IMR-90 (cell line): ENCODE results near the gene IRF4. TPM values are rescaled to one million over a fixed set of nuclear protein-coding genes. Genes with fewer than 3 reads are reported as not detected.

Experiments used
- ATAC-seq: fragments of 200-7000 bp; cut with Tn5 transposase; 2 replicates; pipeline ENCODE4 v1.9.1; 2020; ENCODE audit warnings: low read depth, mild to moderate bottlenecking, moderate library complexity
- BruUV-seq: library from RNA; stranded (reverse); fragments of 400-500 nt; replicated peaks from 2 replicates; lab custom pipeline; 2021; lab: Mats Ljungman, UMichigan
- CTCF ChIA-PET: fragments of 300-600 bp; formaldehyde crosslinking; extraction: SDS; loops from one replicate; lab custom pipeline; 2021; ENCODE audit warnings: antibody characterized with exemption; lab: Yijun Ruan, JAX
- POLR2A ChIA-PET: fragments of 300-600 bp; sonication (Branson Sonifier 250); formaldehyde crosslinking; loops from one replicate; lab custom pipeline; 2022; ENCODE audit warnings: antibody characterized with exemption; ENCODE audit not compliant: unreplicated experiment; lab: Charles Lee
- DNase-seq: peaks from one replicate; pipeline ENCODE4 v3.0.0; 2013
- H2AFZ ChIP-seq: replicated peaks from 2 replicates; pipeline ENCODE3; 2013; ENCODE audit warnings: low read length, mild to moderate bottlenecking; ENCODE audit not compliant: poor library complexity
- H2AK5ac ChIP-seq: 2 replicates; pipeline ENCODE4 v1.6.1; 2013; ENCODE audit warnings: low read depth, low read length, inconsistent platforms
- H2AK9ac ChIP-seq: replicated peaks from 2 replicates; pipeline ENCODE3; 2013; ENCODE audit warnings: mild to moderate bottlenecking, low read depth, low read length, moderate library complexity; ENCODE audit not compliant: poor library complexity
- H2BK120ac ChIP-seq: 2 replicates; pipeline ENCODE4 v1.6.1; 2013; ENCODE audit warnings: low read depth, low read length, inconsistent platforms
- H2BK15ac ChIP-seq: 3 replicates; pipeline ENCODE4 v1.6.1; 2013; ENCODE audit warnings: low read depth, low read length, inconsistent platforms
- H2BK20ac ChIP-seq: 2 replicates; pipeline ENCODE4 v1.6.1; 2013; ENCODE audit warnings: low read depth, mild to moderate bottlenecking, inconsistent platforms, low read length, moderate library complexity
- H2BK5ac ChIP-seq: 2 replicates; pipeline ENCODE4 v1.6.1; 2013; ENCODE audit warnings: mild to moderate bottlenecking, low read depth, low read length, inconsistent platforms; ENCODE audit not compliant: poor library complexity, severe bottlenecking
- H3K14ac ChIP-seq: replicated peaks from 2 replicates; pipeline ENCODE4 v1.6.1; 2013; ENCODE audit warnings: low read depth, low read length, inconsistent platforms
- H3K18ac ChIP-seq: 2 replicates; pipeline ENCODE4 v1.6.1; 2013; ENCODE audit warnings: low read depth, low read length, control low read depth
- H3K23ac ChIP-seq: 2 replicates; pipeline ENCODE4 v1.6.1; 2013; ENCODE audit warnings: low read depth, low read length, inconsistent platforms
- H3K27ac ChIP-seq: 2 replicates; pipeline ENCODE4 v1.5.1; 2013; ENCODE audit warnings: mild to moderate bottlenecking, control low read depth, low read length; ENCODE audit not compliant: insufficient read depth
- H3K27me3 ChIP-seq: 2 replicates; pipeline ENCODE4 v1.6.1; 2013; ENCODE audit warnings: low read length; ENCODE audit not compliant: control insufficient read depth, insufficient read depth
- H3K36me3 ChIP-seq: 2 replicates; pipeline ENCODE4 v1.6.1; 2013; ENCODE audit warnings: low read length, mixed read lengths; ENCODE audit not compliant: control insufficient read depth, insufficient read depth
- H3K4ac ChIP-seq: 2 replicates; pipeline ENCODE4 v1.6.1; 2013; ENCODE audit warnings: low read depth, low read length, inconsistent platforms
- H3K4me1 ChIP-seq: 2 replicates; pipeline ENCODE4 v1.6.1; 2013; ENCODE audit warnings: low read length, mixed read lengths; ENCODE audit not compliant: control insufficient read depth, insufficient read depth
- H3K4me2 ChIP-seq: 2 replicates; pipeline ENCODE4 v1.6.1; 2013; ENCODE audit warnings: low read depth, mild to moderate bottlenecking, control low read depth, low read length, moderate library complexity
- H3K4me3 ChIP-seq: 2 replicates; pipeline ENCODE4 v1.5.1; 2013; ENCODE audit warnings: low read depth, mild to moderate bottlenecking, control low read depth, low read length, moderate library complexity; ENCODE audit not compliant: insufficient read depth
- H3K56ac ChIP-seq: 2 replicates; pipeline ENCODE4 v1.6.1; 2013; ENCODE audit warnings: low read length, inconsistent platforms; ENCODE audit not compliant: insufficient read depth; ENCODE audit errors: extremely low read depth
- H3K79me1 ChIP-seq, 2 experiments: 2 replicates each; pipeline ENCODE4 v1.6.1; 2013; ENCODE audit warnings: low read length in 2 of 2, inconsistent platforms in 1 of 2, low read depth in 1 of 2
- H3K9ac ChIP-seq: 2 replicates; pipeline ENCODE4 v1.6.1; 2013; ENCODE audit warnings: low read depth, low read length, control low read depth
- H3K9me1 ChIP-seq: 2 replicates; pipeline ENCODE4 v1.6.1; 2013; ENCODE audit warnings: low read length, inconsistent platforms; ENCODE audit not compliant: insufficient read depth
- H3K9me3 ChIP-seq: 2 replicates; pipeline ENCODE4 v1.6.1; 2013; ENCODE audit warnings: low read length; ENCODE audit not compliant: control insufficient read depth, insufficient read depth
- H4K20me1 ChIP-seq: 2 replicates; pipeline ENCODE4 v1.6.1; 2013; ENCODE audit warnings: low read length, inconsistent platforms; ENCODE audit not compliant: insufficient read depth
- H4K5ac ChIP-seq: 2 replicates; pipeline ENCODE4 v1.6.1; 2013; ENCODE audit warnings: mild to moderate bottlenecking, low read depth, low read length, control low read depth
- H4K8ac ChIP-seq, 2 experiments: 2 replicates each; pipeline ENCODE4 v1.6.1; 2013; ENCODE audit warnings: low read depth in 2 of 2, low read length in 2 of 2, control low read depth in 1 of 2, inconsistent platforms in 1 of 2
- H4K91ac ChIP-seq: 2 replicates; pipeline ENCODE4 v1.6.1; 2013; ENCODE audit warnings: low read depth, low read length, inconsistent platforms; ENCODE audit not compliant: insufficient read depth
- BHLHE40 ChIP-seq: fragments of 150-350 bp; IDR thresholded peaks from 2 replicates; pipeline ENCODE4 v1.6.1; 2016; ENCODE audit warnings: mild to moderate bottlenecking, low read depth, low read length
- CEBPB ChIP-seq: IDR thresholded peaks from 2 replicates; pipeline ENCODE4 v1.6.1; 2012; ENCODE audit warnings: low read depth, low read length, improper control_type of control experiment
- CHD1 ChIP-seq: IDR thresholded peaks from 2 replicates; pipeline ENCODE4 v1.6.1; 2012; ENCODE audit warnings: low read depth, low read length, improper control_type of control experiment
- FOS ChIP-seq: fragments of 150-350 bp; IDR thresholded peaks from 2 replicates; pipeline ENCODE4 v1.6.1; 2016; ENCODE audit warnings: low read depth, low read length
- MAFK ChIP-seq: IDR thresholded peaks from 2 replicates; pipeline ENCODE4 v1.6.1; 2012; ENCODE audit warnings: low read depth, low read length, improper control_type of control experiment
- MXI1 ChIP-seq: IDR thresholded peaks from 2 replicates; pipeline ENCODE4 v1.6.1; 2012; ENCODE audit warnings: low read depth, mild to moderate bottlenecking, low read length, moderate library complexity, borderline replicate concordance
- POLR2A ChIP-seq: IDR thresholded peaks from 2 replicates; pipeline ENCODE4 v1.6.1; 2012; ENCODE audit warnings: mild to moderate bottlenecking, low read depth, low read length
- RAD21 ChIP-seq: IDR thresholded peaks from 2 replicates; pipeline ENCODE4 v1.6.1; 2012; ENCODE audit warnings: low read length, improper control_type of control experiment
- RCOR1 ChIP-seq: IDR thresholded peaks from 2 replicates; pipeline ENCODE4 v1.6.1; 2012; ENCODE audit warnings: mild to moderate bottlenecking, low read length, improper control_type of control experiment; ENCODE audit not compliant: insufficient replicate concordance
- WGBS, 2 experiments: methylation state at CpG; one replicate each; pipeline versions ENCODE4 v1.1.5 to v1.1.7; 2013; ENCODE audit warnings: missing lambda C conversion rate in 2 of 2; ENCODE audit not compliant: insufficient read length in 1 of 2; ENCODE audit errors: extremely low coverage in 2 of 2; 5-methylcytosine and 5-hydroxymethylcytosine counted together
- dilution Hi-C: fragments of 300-500 bp; cut with HindIII; formaldehyde crosslinking; loops from one replicate; pipeline ENCODE4 v1.14.3; 2018; ENCODE audit warnings: low sequenced_read_pairs; ENCODE audit not compliant: unreplicated experiment
- in situ Hi-C: fragments of 300-500 bp; cut with MboI; formaldehyde crosslinking; loops from 3 replicates; pipeline ENCODE4 v1.14.3; 2019; ENCODE audit warnings: low sequenced_read_pairs, inconsistent platforms, mixed read lengths
- intact Hi-C: fragments of 100-400 bp; cut with micrococcal nuclease; formaldehyde crosslinking; loops from 2 replicates; pipeline ENCODE4 v1.10.0; 2022
- polyA plus RNA-seq, 3 experiments: library from polyadenylated mRNA; depleted of rRNA; stranded (reverse); fragments of >200 nt; gene quantifications; 2 replicates each; pipeline ENCODE4 v1.2.3, GENCODE V29; 2012; ENCODE audit warnings: low replicate concordance in 1 of 3
- total RNA-seq: library from RNA; depleted of rRNA; stranded (reverse); fragments of >200 nt; gene quantifications from 2 replicates; pipeline ENCODE4 v1.2.3, GENCODE V29; 2012
- TF ChIP-seq, protein P1 (sequence below): fragments of 150-350 bp; IDR thresholded peaks from 2 replicates; pipeline ENCODE4 v1.6.1; 2016; ENCODE audit warnings: low read depth, mild to moderate bottlenecking, low read length, moderate library complexity, borderline replicate concordance
- TF ChIP-seq, protein P2 (sequence below): conservative IDR thresholded peaks from 2 replicates; pipeline ENCODE4 v1.5.1; 2012; ENCODE audit warnings: mild to moderate bottlenecking, low read depth, low read length, improper control_type of control experiment

IRF4 gene
- total and polyA plus RNA-seq, 2 of the 4 experiments (the other 2 are of a cell fraction) = not detected

DNA sequence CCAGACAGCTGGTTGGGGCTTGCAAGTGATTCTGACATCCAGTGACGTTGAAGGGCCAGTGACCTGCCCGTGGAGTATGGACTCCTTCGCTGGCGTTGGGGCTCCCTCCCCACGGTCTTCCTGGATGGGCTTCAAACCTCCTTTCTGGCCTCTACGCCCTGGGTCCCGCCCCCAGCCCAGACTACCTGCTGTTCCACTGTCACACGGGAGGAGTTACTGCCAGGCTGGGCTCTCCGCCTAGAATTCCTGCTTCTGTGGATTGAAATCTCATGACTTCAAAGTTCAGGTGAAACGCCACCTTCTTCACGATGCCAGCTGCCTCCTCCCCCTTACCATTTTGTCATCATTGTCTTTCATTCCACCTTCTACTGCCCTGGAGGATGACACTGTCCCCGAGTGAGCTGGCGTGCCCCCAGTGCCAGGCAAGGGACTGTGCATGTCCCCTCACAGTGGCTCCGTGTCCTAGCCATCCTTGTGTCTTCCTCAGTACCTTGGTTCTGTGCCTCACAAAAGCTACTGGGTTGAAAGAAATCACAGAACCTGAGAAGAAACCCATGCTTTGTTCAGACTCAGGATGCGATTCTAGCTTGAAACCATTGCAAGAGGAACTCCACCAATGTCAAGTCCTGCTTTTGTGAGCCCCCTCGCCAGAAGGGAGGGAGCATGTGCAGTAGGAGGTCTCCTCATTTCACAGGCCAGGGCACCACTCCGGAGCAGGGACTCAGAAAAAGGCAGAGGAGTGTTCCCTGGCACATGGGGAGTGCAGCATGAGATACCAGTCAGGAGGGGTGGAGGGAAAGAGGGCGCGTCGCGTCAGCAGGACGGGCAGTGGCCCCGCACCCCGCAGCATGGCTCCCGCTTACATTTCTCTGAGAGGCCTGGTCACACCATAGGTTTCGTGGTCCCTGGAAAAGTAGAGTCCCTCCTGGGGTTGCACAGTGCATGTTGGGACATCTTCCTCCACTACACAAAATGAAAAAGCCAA, 11.0 kb upstream of the IRF4 start:
- Histone ChIP-seq H3K4me2 (no peak overlapping the region), H4K91ac (no peak overlapping the region), H3K4me3 (no peak overlapping the region), H3K9me1 (no peaks in the 10 kb centered on the region), H3K9ac (no peak overlapping the region), H3K18ac (no peak overlapping the region), H2BK120ac (no peak overlapping the region), H3K23ac (no peak overlapping the region), H3K27me3 (peaks cover 37% of the 10 kb centered on the region), H2AFZ (no peak overlapping the region), H2AK9ac (no peak overlapping the region), H3K4ac (no peak overlapping the region), H2BK5ac (no peak overlapping the region), H4K20me1 (no peaks in the 10 kb centered on the region), H4K8ac (no peak overlapping the region), H3K79me1 (no peaks in the 10 kb centered on the region), H2BK15ac (no peak overlapping the region), H2AK5ac (no peak overlapping the region), H3K56ac (no peak overlapping the region), H3K9me3 (peaks cover 12% of the 10 kb centered on the region), H3K4me1 (peaks cover 4% of the 10 kb centered on the region; the same call in 1 of the 2 replicates), H2BK20ac (no peak overlapping the region), H3K27ac (no peak overlapping the region), H3K14ac (no peak overlapping the region), H3K36me3 (no peaks in the 10 kb centered on the region), H4K5ac (no peak overlapping the region)
- BruUV-seq = no TSS peak
- dilution Hi-C loops = no loop called here
- POLR2A ChIA-PET = no interaction called here
- intact Hi-C loops = no loop called here
- 68% methylated on average over 20 of the region's 26 CpGs; no CpG with 5 or more reads in 1 of the 2 experiments for WGBS, 2 experiments
- DNase-seq = no peak
- CTCF ChIA-PET = no interaction called here
- TF ChIP-seq MXI1 (no peak), CEBPB (no peak), RCOR1 (no peak), RAD21 (no peak), MAFK (no peak), FOS (no peak), CHD1 (no peak), POLR2A (no peak), BHLHE40 (no peak)
- TF ChIP-seq, protein P1, sequence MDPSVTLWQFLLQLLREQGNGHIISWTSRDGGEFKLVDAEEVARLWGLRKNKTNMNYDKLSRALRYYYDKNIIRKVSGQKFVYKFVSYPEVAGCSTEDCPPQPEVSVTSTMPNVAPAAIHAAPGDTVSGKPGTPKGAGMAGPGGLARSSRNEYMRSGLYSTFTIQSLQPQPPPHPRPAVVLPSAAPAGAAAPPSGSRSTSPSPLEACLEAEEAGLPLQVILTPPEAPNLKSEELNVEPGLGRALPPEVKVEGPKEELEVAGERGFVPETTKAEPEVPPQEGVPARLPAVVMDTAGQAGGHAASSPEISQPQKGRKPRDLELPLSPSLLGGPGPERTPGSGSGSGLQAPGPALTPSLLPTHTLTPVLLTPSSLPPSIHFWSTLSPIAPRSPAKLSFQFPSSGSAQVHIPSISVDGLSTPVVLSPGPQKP = no peak
- TF ChIP-seq, protein P2, sequence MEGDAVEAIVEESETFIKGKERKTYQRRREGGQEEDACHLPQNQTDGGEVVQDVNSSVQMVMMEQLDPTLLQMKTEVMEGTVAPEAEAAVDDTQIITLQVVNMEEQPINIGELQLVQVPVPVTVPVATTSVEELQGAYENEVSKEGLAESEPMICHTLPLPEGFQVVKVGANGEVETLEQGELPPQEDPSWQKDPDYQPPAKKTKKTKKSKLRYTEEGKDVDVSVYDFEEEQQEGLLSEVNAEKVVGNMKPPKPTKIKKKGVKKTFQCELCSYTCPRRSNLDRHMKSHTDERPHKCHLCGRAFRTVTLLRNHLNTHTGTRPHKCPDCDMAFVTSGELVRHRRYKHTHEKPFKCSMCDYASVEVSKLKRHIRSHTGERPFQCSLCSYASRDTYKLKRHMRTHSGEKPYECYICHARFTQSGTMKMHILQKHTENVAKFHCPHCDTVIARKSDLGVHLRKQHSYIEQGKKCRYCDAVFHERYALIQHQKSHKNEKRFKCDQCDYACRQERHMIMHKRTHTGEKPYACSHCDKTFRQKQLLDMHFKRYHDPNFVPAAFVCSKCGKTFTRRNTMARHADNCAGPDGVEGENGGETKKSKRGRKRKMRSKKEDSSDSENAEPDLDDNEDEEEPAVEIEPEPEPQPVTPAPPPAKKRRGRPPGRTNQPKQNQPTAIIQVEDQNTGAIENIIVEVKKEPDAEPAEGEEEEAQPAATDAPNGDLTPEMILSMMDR = no peak
- in situ Hi-C loops = no loop called here
- no peak for ATAC-seq
